AG10803 (cell line): Measurements from ENCODE around the gene SMOC1.

Experiments
- DNase-seq: peaks from one replicate; pipeline ENCODE4 v3.0.0; 2010; ENCODE audit warnings: low read depth
- H3K4me3 ChIP-seq: 2 replicates; pipeline ENCODE4 v1.5.1; 2011; ENCODE audit warnings: mild to moderate bottlenecking, low read length, control low read depth
- CTCF ChIP-seq: conservative IDR thresholded peaks from 2 replicates; pipeline ENCODE4 v1.5.1; 2011; ENCODE audit warnings: mild to moderate bottlenecking, low read length, control low read depth, inconsistent platforms

The SMOC1 gene

GRCh38 chr14:70005281-70005805, 126.1 kb downstream of the SMOC1 start:
- no peak overlapping the region for H3K4me3 ChIP-seq
- TF ChIP-seq CTCF, result no peak
- DNase-seq, result no peak

GRCh38 chr14:70006699-70007098, 127.5 kb downstream of the SMOC1 start:
- no peak overlapping the region for H3K4me3 ChIP-seq
- TF ChIP-seq CTCF, result no peak
- no peak for DNase-seq

- TF ChIP-seq CTCF, result no peak
- H3K4me3 ChIP-seq, result no peak overlapping the region
- no peak for DNase-seq
Observed at GRCh38 chr14:70008284-70009262, 129.4 kb downstream of the SMOC1 start.

- TF ChIP-seq CTCF, result no peak
- H3K4me3 ChIP-seq, result no peak overlapping the region
- DNase-seq, result no peak
Observed at GRCh38 chr14:70009961-70010360, 130.7 kb downstream of the SMOC1 start.

- DNase-seq, result no peak
- H3K4me3 ChIP-seq, result no peak overlapping the region
- TF ChIP-seq CTCF, result no peak
Observed at GRCh38 chr14:70011098-70011497, 131.9 kb downstream of the SMOC1 start.

- no peak for DNase-seq
- TF ChIP-seq CTCF, result no peak
Observed at GRCh38 chr14:70011708-70012107, 132.5 kb downstream of the SMOC1 start.

More at GRCh38 chr14:70011708-70012107, 132.5 kb downstream of the SMOC1 start:
- no peak overlapping the region for H3K4me3 ChIP-seq
